ENCODE results near the gene ACO2. TPM values are rescaled to one million over a fixed set of nuclear protein-coding genes. Genes with fewer than 3 reads are reported as not detected.

The ACO2 gene
- total and polyA plus RNA-seq, 2 of the 8 experiments (the other 6 are each of a cell fraction or from before 2014, with no cell fraction given) = 52.8 to 75.4 TPM

GRCh38 chr22:41478473-41478872 lies 9.6 kb downstream of the ACO2 start (continued):
- no peak for TF ChIP-seq CHD7 (IDR thresholded peaks at IDR 0.05; ENCODE audit: insufficient replicate concordance, low read length)
- no peak for TF ChIP-seq JUN (IDR thresholded peaks at IDR 0.05; ENCODE audit: low read depth, low read length)
- no peak for TF ChIP-seq SP1 (IDR thresholded peaks at IDR 0.05; ENCODE audit: low read depth, low read length)
- TF ChIP-seq CTCF (IDR thresholded peaks at IDR 0.05; ENCODE audit: control extremely low read depth in 1 of 3, insufficient read depth in 1 of 3, low read depth in 1 of 3, low read length in 3 of 3) = no peak
- TF ChIP-seq SP2 (IDR thresholded peaks at IDR 0.05; ENCODE audit: low read length) = no peak
- TF ChIP-seq BRCA1 (IDR thresholded peaks at IDR 0.05; ENCODE audit: low read depth, low read length) = no peak
- TF ChIP-seq POU5F1 (IDR thresholded peaks at IDR 0.05; ENCODE audit: low read depth, low read length) = no peak
- no peak for TF ChIP-seq SAP30 (IDR thresholded peaks at IDR 0.05; ENCODE audit: insufficient read depth, insufficient replicate concordance, low read length)
- TF ChIP-seq BACH1 (IDR thresholded peaks at IDR 0.05; ENCODE audit: low read length) = no peak
- no peak for TF ChIP-seq YY1 (IDR thresholded peaks at IDR 0.05; ENCODE audit: low read depth, low read length)

Data from H1 (cell line).